HG03060 (cell line): Measurements from ENCODE around the gene RRM1.

Experiments
- ATAC-seq: cut with Tn5 transposase; IDR thresholded peaks from one replicate; pipeline ENCODE4 v1.9.1; 2021; ENCODE audit warnings: low read depth, moderate number of reproducible peaks; ENCODE audit not compliant: unreplicated experiment

Gene RRM1

GRCh38 chr11:4184163-4184916 lies 89.7 kb downstream of the RRM1 start:
- ATAC-seq: no peak

DNA sequence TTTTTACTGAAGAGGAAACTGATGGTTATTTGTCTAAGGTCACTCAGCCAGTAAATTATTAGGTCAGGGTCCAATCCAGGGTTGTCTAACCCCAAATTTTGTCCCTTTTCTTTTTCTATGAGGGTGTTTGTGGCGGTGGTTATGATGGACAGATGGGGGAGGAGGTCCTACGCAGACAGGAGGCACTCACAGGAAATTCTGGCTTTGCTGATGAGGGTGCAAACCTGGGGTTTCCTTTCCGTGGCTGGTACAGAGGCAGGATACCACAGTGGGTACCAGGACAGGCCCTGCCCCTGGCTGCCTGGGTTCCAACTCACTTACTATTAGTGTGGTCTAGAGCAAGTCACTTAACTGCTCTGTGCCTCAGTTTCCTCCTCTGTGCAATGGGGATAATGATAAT lies 91.0 kb downstream of the RRM1 start:
- ATAC-seq: no peak

DNA sequence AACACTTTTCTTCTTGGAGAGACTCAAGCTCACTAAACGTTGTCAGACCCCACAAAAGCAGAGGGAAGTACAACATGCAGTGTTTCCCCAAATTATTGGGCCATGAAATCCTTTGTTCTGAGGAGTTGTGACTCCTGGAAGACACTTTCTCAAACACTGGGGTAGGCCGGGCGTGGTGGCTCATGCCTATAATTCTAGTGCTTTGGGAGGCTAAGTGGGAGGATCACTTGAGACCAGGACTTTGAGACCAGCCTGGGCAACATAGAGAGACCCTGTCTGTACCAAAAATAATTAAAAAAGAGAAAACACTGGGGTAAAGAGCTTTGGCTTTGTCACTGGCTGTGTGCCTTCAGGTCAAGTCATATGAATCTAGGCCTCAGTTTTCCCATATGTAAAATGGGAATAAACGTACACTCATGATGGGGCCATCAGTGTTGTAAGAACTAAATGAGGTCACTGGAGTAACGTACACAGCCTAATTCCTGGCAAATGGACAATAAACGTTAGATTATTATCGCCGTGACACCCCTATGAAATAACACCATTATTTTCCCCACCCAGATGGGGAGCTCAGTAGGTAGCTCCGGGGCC lies 92.0 kb downstream of the RRM1 start:
- no peak for ATAC-seq

GRCh38 chr11:4187055-4187988 lies 92.7 kb downstream of the RRM1 start:
- ATAC-seq: peak; percentile 75
